ENCODE data around the gene CLASP1.
"Not testable (repeated sequence)": the region's sequence is repeated elsewhere in the genome, so short reads cannot be mapped to it uniquely, and the experiment has no call there.

CLASP1 gene

DNA sequence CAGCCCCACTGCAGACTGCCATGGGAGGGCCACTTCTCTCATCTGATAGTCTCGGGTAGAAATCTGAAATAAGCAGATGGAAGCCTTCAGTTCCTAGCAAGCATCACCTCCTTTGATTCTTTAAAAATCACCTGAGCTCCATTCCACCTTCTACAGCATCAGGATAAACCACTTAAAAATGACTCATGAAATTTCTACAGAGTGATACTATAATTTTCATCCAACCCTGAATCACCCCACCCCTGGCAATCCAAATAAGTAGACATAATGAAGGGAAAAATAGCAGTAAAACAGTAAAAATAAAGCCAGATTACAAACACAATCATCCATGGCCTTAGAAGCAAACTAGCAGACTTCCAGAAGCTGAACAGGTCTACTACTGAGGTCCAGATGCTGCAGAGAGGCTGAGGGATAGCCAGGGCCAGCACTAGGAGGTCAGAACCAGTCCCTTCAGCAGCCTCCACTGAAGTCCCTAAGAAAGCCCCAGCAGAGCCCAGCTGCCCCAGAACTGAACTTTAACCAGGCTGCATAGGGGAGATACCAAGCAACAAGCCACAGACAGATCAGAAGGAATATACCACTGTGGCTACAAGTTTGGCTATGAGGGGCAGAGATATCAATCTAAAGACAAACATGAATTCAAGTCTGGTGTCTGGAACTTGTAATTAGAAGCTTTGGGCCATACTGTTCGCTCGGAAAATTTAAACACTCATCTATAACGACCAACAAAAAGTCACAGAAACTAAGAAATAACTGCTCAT, 173.3 kb downstream of the CLASP1 start:
- DNase-seq (ENCODE audit: low read depth, low spot score), result no peak

DNA sequence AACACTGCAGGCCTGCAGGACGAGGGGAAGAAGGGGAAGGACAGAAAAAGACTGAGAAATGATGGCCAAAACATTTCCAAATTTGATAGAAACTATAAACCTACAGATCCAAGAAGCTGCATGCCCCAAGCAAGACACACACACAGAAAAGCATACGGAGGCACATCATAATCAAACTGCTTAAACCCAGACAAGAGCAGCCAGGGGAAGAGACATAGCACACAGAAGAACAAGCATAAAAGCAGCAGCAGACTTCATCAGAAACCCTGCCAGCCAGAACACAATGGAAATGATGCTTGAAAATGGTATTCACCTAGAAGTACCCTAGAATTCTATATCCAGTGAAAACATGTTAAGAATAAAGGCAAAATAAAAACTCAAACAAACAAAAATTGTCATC, 175.8 kb downstream of the CLASP1 start:
- DNase-seq (ENCODE audit: low read depth, low spot score), result no peak

DNA sequence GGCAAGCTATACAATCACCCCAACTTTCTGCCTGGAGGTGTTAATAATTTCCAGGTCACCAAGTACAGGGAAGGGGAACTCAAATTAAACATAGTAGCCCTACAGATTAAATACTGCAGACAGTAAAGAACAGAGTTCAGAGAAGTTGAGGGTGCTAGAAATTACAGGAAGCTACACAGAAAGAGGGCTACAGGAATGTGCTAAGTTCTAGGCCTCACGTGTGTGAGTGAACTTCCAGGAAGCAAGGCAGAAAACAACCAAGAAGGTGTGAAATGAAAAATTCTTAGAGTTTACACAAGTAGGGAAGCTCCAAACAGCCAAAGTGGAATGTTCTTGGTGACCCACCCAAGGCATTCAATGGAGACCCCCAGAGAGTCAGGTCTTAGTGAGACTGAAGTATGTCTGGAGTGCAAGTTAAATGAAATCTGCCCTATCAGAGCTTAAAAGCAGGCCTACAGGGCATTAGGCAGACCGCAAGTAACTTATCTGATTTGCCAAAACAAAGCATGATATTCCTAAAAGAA, 176.7 kb downstream of the CLASP1 start:
- no peak for DNase-seq (ENCODE audit: low read depth, low spot score)

GRCh38 chr2:121471532-121472469, 177.5 kb downstream of the CLASP1 start:
- DNase-seq (ENCODE audit: low read depth, low spot score), result no peak

DNA sequence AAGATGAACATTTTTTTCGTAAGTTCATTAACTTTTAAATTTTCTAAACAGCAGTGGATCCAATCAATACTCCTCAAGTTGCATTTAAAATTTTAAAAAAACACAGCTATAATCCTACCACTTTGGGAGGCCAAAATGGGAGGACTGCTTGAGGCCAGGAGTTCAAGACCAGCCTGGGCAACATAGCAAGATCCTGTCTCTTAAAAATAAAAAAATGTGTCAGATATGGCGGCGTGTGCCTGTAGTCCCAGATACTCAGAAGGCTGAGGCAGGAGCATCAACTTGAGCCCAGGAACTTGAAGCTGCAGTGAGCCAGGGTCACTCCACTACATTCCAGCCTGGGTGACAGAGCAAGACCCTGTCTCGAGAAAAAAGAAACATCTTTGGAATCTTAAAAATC, 178.3 kb downstream of the CLASP1 start:
- DNase-seq (ENCODE audit: low read depth, low spot score), result no peak

DNA sequence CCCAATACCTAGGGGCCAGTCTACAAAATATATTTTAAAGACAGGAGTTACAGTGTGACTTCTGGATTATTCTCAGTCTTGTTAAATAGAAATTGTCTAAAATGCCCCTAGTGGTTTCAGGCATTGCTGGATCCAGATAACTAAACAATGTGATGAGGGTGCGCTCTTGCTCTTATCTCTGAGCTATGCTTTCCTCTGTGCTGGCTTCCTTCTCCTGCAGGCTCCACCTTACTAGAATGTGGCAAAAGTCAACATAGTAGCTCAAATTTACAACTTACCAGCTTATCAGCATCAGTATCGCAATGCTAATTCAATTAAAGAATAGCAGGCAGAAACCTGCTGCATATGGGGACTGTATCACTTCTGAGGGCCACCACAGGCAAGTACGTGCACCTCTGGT, 179.9 kb downstream of the CLASP1 start:
- no peak for DNase-seq (ENCODE audit: low read depth, low spot score)

- no peak for DNase-seq (ENCODE audit: low read depth, low spot score)
These were observed 180.3 kb downstream of the CLASP1 start for GRCh38 chr2:121468936-121469335.

DNA sequence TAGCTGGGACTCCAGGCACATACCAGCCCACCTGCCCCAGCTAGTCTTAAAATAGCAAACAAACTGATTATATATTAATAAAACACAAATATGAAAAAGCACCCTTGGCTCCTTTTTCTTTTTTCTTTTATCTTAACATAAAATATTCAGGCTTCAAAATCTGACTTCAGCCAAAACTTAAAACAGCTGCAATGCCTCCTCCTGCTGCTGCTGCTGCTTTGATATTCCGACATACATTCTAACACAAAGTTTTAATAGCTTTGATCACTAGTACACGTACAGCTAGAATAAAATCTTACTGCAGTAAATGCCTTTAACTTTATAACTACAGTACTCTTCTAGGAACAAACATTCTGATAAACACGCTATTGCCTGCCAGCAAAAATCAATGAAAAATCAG, 190.0 kb downstream of the CLASP1 start:
- DNase-seq (ENCODE audit: low read depth, low spot score), result no peak

DNA sequence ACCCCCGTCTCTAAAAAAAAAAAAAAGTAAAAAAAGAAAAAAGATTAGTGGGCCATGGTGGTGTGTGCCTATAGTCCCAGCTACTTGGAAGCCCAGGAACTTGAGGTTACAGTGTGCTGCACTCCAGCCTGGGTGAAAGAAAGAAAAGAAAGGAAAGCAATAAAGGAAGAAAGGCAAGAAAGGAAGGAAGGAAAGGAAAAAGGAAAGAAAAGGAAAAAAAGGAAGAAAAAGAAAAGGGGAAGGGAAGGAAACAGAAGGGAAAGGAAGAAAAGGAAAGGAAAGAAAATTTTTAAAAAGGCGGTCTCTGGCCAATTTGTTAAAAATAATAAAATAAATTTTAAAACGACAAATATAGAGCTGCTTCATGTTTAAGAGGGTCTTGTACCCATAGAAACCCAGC, 192.9 kb downstream of the CLASP1 start:
- no peak for DNase-seq (ENCODE audit: low read depth, low spot score)

GRCh38 chr2:121455446-121455845, 193.8 kb downstream of the CLASP1 start:
- no peak for DNase-seq (ENCODE audit: low read depth, low spot score)

- no peak for DNase-seq (ENCODE audit: low read depth, low spot score)
These were observed 194.6 kb downstream of the CLASP1 start for GRCh38 chr2:121454549-121455090.

DNA sequence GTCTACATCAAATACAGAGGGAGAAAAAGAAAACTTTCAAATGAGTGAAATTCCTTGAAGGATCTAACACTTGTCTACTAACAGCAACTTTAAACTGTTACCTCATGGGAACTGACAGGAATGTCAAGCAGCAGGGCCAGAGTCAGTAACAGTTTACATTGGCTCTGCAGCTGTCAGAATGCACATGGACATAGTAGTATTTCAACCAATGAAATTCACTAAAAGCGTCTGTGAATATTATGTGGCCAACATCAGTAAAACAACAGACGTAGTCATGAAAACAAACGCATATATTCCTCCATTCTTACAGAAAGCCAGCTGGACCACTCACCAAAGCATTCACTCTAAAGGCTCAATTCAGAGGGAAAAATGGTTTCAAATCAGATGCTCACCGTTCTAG, 197.9 kb downstream of the CLASP1 start:
- DNase-seq (ENCODE audit: low read depth, low spot score), result no peak

DNA sequence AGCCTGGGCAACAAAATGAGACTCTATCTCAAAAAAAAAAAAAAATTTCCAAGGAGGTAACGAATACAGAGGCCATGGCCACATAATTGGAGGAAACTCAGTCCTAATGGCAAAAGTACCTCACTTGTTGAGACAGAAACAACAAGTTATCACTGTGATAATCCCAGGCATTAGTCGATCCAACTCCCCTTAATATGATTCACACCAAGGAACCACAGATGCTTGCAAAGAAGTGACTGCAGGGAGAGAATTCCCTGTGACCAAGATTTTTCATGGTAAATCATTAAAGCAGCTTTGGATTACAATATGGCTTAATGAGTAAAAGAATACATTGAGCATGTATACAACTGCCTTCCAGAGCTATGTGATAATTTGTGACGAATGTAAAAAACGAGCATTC, 199.0 kb downstream of the CLASP1 start:
- DNase-seq (ENCODE audit: low read depth, low spot score), result no peak

GRCh38 chr2:121446647-121447241, 202.5 kb downstream of the CLASP1 start:
- DNase-seq (ENCODE audit: low read depth, low spot score), result no peak

DNA sequence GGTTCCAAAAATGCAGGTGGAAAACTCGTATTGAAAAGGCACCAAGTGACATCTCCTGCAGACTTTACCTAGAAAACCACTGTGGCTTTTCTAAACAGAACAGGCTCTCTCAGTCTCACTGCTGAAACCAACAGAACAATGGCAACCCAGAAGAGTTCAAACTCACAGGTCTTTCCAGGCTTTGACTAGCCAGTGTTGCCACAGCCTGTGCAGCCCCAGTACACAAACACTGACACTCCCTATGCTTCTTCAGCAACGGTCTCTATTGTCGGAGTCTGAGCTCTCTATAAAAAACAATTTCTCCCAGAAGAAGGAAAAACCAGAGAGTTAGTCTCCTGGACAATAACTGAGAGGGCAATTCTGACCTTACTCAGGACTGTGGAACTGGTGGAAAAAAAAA, 206.4 kb downstream of the CLASP1 start:
- no peak for DNase-seq (ENCODE audit: low read depth, low spot score)

GRCh38 chr2:121438290-121438689, 211.0 kb downstream of the CLASP1 start:
- not testable (repeated sequence) for DNase-seq (ENCODE audit: low read depth, low spot score)

GRCh38 chr2:121436918-121437317, 212.3 kb downstream of the CLASP1 start:
- DNase-seq (ENCODE audit: low read depth, low spot score), result no peak

GRCh38 chr2:121435790-121436189, 213.5 kb downstream of the CLASP1 start:
- DNase-seq (ENCODE audit: low read depth, low spot score), result no peak

DNA sequence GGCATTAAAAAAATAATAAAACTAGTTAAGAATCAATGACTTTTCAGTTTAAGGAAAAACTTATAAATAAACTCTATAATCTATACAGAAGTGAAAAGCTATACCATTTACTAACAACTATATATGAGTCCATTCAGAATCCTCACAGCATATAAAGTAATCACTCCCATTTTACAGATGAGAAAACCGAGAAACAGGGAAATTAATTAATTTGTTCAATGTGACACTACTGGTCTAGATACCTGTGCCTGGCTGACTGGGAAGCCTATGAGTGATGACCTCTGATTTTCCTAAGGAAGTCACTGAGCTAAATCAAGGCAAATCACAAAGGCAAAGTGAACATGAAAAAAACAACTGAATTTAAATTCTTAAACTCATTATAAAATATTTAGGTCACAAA, 218.0 kb downstream of the CLASP1 start:
- DNase-seq (ENCODE audit: low read depth, low spot score), result no peak

GRCh38 chr2:121429927-121430520, 219.2 kb downstream of the CLASP1 start:
- no peak for DNase-seq (ENCODE audit: low read depth, low spot score)

GRCh38 chr2:121429119-121429903, 220.0 kb downstream of the CLASP1 start:
- DNase-seq (ENCODE audit: low read depth, low spot score), result no peak

Data from brain pericyte (primary cell).